Activated T-helper 1 cell treated with anti-CD3 and anti-CD28 coated beads, Interleukin-12 subunit alpha, Interleukin-12 subunit beta, Interleukin-2, Interleukin-4 antibody, amounts not matched to agents 30 ng/mL and 10 ng/mL and 1 ng/mL, durations not matched to agents 14 hours and 24 hours and 36 hours (primary cell): ENCODE results near the gene UNC45A. TPM values are rescaled to one million over a fixed set of nuclear protein-coding genes. Genes with fewer than 3 reads are reported as not detected.

ENCODE experiments used
- DNase-seq: peaks from one replicate; pipeline ENCODE4 v3.0.0; 2021; ENCODE audit warnings: low spot score
- H3K27ac Mint-ChIP-seq: one replicate; pipeline ENCODE4 v1.8.0; 2021; ENCODE audit warnings: mild to moderate bottlenecking, mixed read lengths
- H3K27me3 Mint-ChIP-seq: one replicate; pipeline ENCODE4 v1.8.0; 2022; ENCODE audit warnings: mild to moderate bottlenecking, moderate library complexity, mixed read lengths; ENCODE audit not compliant: insufficient read depth
- H3K36me3 Mint-ChIP-seq: one replicate; pipeline ENCODE4 v1.8.0; 2021; ENCODE audit warnings: low read depth, mixed read lengths
- H3K4me1 Mint-ChIP-seq: one replicate; pipeline ENCODE4 v1.8.0; 2021; ENCODE audit warnings: low read depth, mixed read lengths
- H3K4me3 Mint-ChIP-seq: one replicate; pipeline ENCODE4 v1.8.0; 2021; ENCODE audit warnings: mild to moderate bottlenecking, moderate library complexity, mixed read lengths
- H3K9me3 Mint-ChIP-seq: one replicate; pipeline ENCODE4 v1.8.0; 2021; ENCODE audit warnings: mixed read lengths
- intact Hi-C: fragments of 100-400 bp; cut with micrococcal nuclease; formaldehyde crosslinking; loops from one replicate; pipeline ENCODE4 v1.15.1; 2024
- total RNA-seq: library from RNA; stranded (reverse); gene quantifications from 2 replicates; pipeline ENCODE4 v1.2.3, GENCODE V29; 2022

The UNC45A gene
- total RNA-seq, 1 donor from 2014 or later: 68.6 TPM

GRCh38 chr15:90930861-90931574 lies 4.1 kb upstream of the UNC45A start:
- Mint-ChIP-seq H3K27me3 (no peaks in the 10 kb centered on the region), H3K9me3 (no peaks in the 10 kb centered on the region), H3K27ac (peak overlapping the region; percentile 99), H3K36me3 (no peaks in the 10 kb centered on the region), H3K4me3 (peak overlapping the region; percentile 99), H3K4me1 (peaks cover 59% of the 10 kb centered on the region)
- no peak for DNase-seq
- intact Hi-C loops: loop anchor here (1.0 to 10.0 kb wide), 10 partner anchors 8 to 1954 kb away; partner anchors contain the start of genes AP3S2, BLM, IDH2 and MAN2A2

GRCh38 chr15:90931575-90931827 lies 3.6 kb upstream of the UNC45A start:
- H3K27ac Mint-ChIP-seq: peak overlapping the region; percentile 99
- peaks cover 4% of the 10 kb centered on the region for H3K36me3 Mint-ChIP-seq
- H3K4me1 Mint-ChIP-seq: peaks cover 64% of the 10 kb centered on the region
- no peaks in the 10 kb centered on the region for H3K27me3 Mint-ChIP-seq
- DNase-seq: no peak
- intact Hi-C loops: loop anchor here (1.0 to 10.0 kb wide), 8 partner anchors 8 to 1953 kb away; partner anchors contain the start of genes AP3S2, IDH2 and NGRN
- peak overlapping the region; percentile 99 for H3K4me3 Mint-ChIP-seq
- H3K9me3 Mint-ChIP-seq: no peaks in the 10 kb centered on the region

GRCh38 chr15:90931828-90932659 lies 3.0 kb upstream of the UNC45A start, which contains the start of gene HDDC3:
Gene HDDC3 (minus strand): TSS chr15:90932549. CDS start chr15:90932540, 9 bp downstream.
- peak within 1 kb of the TSS; percentile 99 for H3K27ac Mint-ChIP-seq
- intact Hi-C loops: loop anchor here (1.0 to 10.0 kb wide), 8 partner anchors 9 to 1953 kb away; partner anchors contain the start of genes AP3S2, IDH2 and NGRN
- peaks cover 69% of the 10 kb centered on the region for H3K4me1 Mint-ChIP-seq
- no peaks in the 10 kb centered on the region for H3K27me3 Mint-ChIP-seq
- DNase-seq: peak; percentile 87
- H3K4me3 Mint-ChIP-seq: peak within 1 kb of the TSS; percentile 99
- H3K36me3 Mint-ChIP-seq: peaks cover 7% of the 10 kb centered on the region
- H3K9me3 Mint-ChIP-seq: no peaks in the 10 kb centered on the region

GRCh38 chr15:90932660-90932991 lies 2.5 kb upstream of the UNC45A start:
- Mint-ChIP-seq H3K27ac (peak overlapping the region; percentile 99), H3K4me3 (peak overlapping the region; percentile 99), H3K36me3 (peaks cover 7% of the 10 kb centered on the region), H3K27me3 (no peaks in the 10 kb centered on the region), H3K4me1 (peaks cover 69% of the 10 kb centered on the region), H3K9me3 (no peaks in the 10 kb centered on the region)
- intact Hi-C loops: loop anchor here (5.0 to 10.0 kb wide), 6 partner anchors 45 to 1952 kb away; partner anchors contain the start of genes AP3S2, IDH2 and NGRN
- DNase-seq: no peak

- intact Hi-C loops: loop anchor here (5.0 to 10.0 kb wide), 6 partner anchors 46 to 1952 kb away; partner anchors contain the start of genes AP3S2, IDH2 and NGRN
- no peak for DNase-seq
- peaks cover 9% of the 10 kb centered on the region for H3K36me3 Mint-ChIP-seq
- peak overlapping the region; percentile 70 for H3K27ac Mint-ChIP-seq
- H3K27me3 Mint-ChIP-seq: no peaks in the 10 kb centered on the region
- H3K4me1 Mint-ChIP-seq: peaks cover 68% of the 10 kb centered on the region
- no peaks in the 10 kb centered on the region for H3K9me3 Mint-ChIP-seq
- H3K4me3 Mint-ChIP-seq: peak overlapping the region; percentile 99
Measured at GRCh38 chr15:90933301-90933700, 1.8 kb upstream of the UNC45A start.

- Mint-ChIP-seq H3K27ac (peak overlapping the region; percentile 95), H3K36me3 (peaks cover 10% of the 10 kb centered on the region), H3K27me3 (no peaks in the 10 kb centered on the region), H3K9me3 (no peaks in the 10 kb centered on the region), H3K4me3 (peak overlapping the region; percentile 90), H3K4me1 (peaks cover 61% of the 10 kb centered on the region)
- DNase-seq: peak; percentile 84
- intact Hi-C loops: loop anchor here (1.0 to 10.0 kb wide), 11 partner anchors 31 to 1950 kb away; partner anchors contain the start of genes AP3S2, CIB1, IDH2 and MAN2A2
Measured at GRCh38 chr15:90934256-90934948, 683 bp upstream of the UNC45A start.

- Mint-ChIP-seq H3K4me1 (peaks cover 37% of the 10 kb centered on the region), H3K4me3 (peak overlapping the region; percentile 90), H3K36me3 (peaks cover 24% of the 10 kb centered on the region), H3K9me3 (no peaks in the 10 kb centered on the region), H3K27me3 (no peaks in the 10 kb centered on the region), H3K27ac (no peak overlapping the region)
- no peak for DNase-seq
- intact Hi-C loops: loop anchor here (10.0 kb wide), 3 partner anchors 672 to 1948 kb away; partner anchors contain the start of genes AP3S2 and NGRN
Measured at GRCh38 chr15:90936823-90937222, 1.7 kb downstream of the UNC45A start.

GRCh38 chr15:90938261-90938660 lies 3.2 kb downstream of the UNC45A start:
- H3K4me1 Mint-ChIP-seq: peaks cover 26% of the 10 kb centered on the region
- no peak overlapping the region for H3K27ac Mint-ChIP-seq
- no peaks in the 10 kb centered on the region for H3K27me3 Mint-ChIP-seq
- DNase-seq: no peak
- intact Hi-C loops: loop anchor here (10.0 kb wide), 3 partner anchors 673 to 1947 kb away; partner anchors contain the start of genes AP3S2 and NGRN
- H3K4me3 Mint-ChIP-seq: no peak overlapping the region
- peaks cover 30% of the 10 kb centered on the region for H3K36me3 Mint-ChIP-seq
- no peaks in the 10 kb centered on the region for H3K9me3 Mint-ChIP-seq

- H3K9me3 Mint-ChIP-seq: no peaks in the 10 kb centered on the region
- peaks cover 12% of the 10 kb centered on the region for H3K4me1 Mint-ChIP-seq
- no peak for DNase-seq
- peaks cover 32% of the 10 kb centered on the region for H3K36me3 Mint-ChIP-seq
- no peak overlapping the region for H3K27ac Mint-ChIP-seq
- no peak overlapping the region for H3K4me3 Mint-ChIP-seq
- H3K27me3 Mint-ChIP-seq: no peaks in the 10 kb centered on the region
- intact Hi-C loops: loop anchor here (10.0 kb wide), 3 partner anchors 675 to 1945 kb away; partner anchors contain the start of genes AP3S2 and NGRN
Measured at GRCh38 chr15:90939756-90940155, 4.7 kb downstream of the UNC45A start.

GRCh38 chr15:90941038-90941437 lies 6.0 kb downstream of the UNC45A start:
- H3K9me3 Mint-ChIP-seq: no peaks in the 10 kb centered on the region
- peaks cover 34% of the 10 kb centered on the region for H3K36me3 Mint-ChIP-seq
- H3K4me1 Mint-ChIP-seq: peaks cover 10% of the 10 kb centered on the region
- no peak overlapping the region for H3K27ac Mint-ChIP-seq
- intact Hi-C loops: no loop called here
- no peak for DNase-seq
- no peak overlapping the region for H3K4me3 Mint-ChIP-seq
- no peaks in the 10 kb centered on the region for H3K27me3 Mint-ChIP-seq

GRCh38 chr15:90942354-90943120 lies 7.5 kb downstream of the UNC45A start:
- peaks cover 31% of the 10 kb centered on the region for H3K36me3 Mint-ChIP-seq
- no peaks in the 10 kb centered on the region for H3K9me3 Mint-ChIP-seq
- no peak overlapping the region for H3K4me3 Mint-ChIP-seq
- no peaks in the 10 kb centered on the region for H3K4me1 Mint-ChIP-seq
- intact Hi-C loops: no loop called here
- no peaks in the 10 kb centered on the region for H3K27me3 Mint-ChIP-seq
- no peak overlapping the region for H3K27ac Mint-ChIP-seq
- no peak for DNase-seq

GRCh38 chr15:90945091-90945490 lies 10.0 kb downstream of the UNC45A start:
- Mint-ChIP-seq H3K27me3 (no peaks in the 10 kb centered on the region), H3K4me1 (no peaks in the 10 kb centered on the region), H3K36me3 (peaks cover 36% of the 10 kb centered on the region), H3K4me3 (no peak overlapping the region), H3K9me3 (no peaks in the 10 kb centered on the region), H3K27ac (no peak overlapping the region)
- intact Hi-C loops: no loop called here
- DNase-seq: no peak
